GM23338 (cell line): Measurements from ENCODE around the gene COL6A3. TPM values are rescaled to one million over a fixed set of nuclear protein-coding genes. Genes with fewer than 3 reads are reported as not detected.

Experiments used
- ATAC-seq: fragments of 200-7000 bp; cut with Tn5 transposase; 3 replicates; pipeline ENCODE4 v1.9.1; 2020
- DNase-seq: peaks from one replicate; pipeline ENCODE4 v3.0.0-alpha.2; 2015; ENCODE audit warnings: low spot score
- H2AFZ ChIP-seq: fragments of 200-600 bp; sonication (generic); 2 replicates; pipeline ENCODE4 v1.8.0; 2016; ENCODE audit warnings: antibody characterized with exemption, mild to moderate bottlenecking, moderate library complexity
- H3F3A ChIP-seq: fragments of 200-600 bp; sonication (generic); replicated peaks from 2 replicates; pipeline ENCODE4 v1.8.0; 2017; ENCODE audit warnings: antibody characterized with exemption, mixed run types, low read depth
- H3K27ac ChIP-seq: fragments of 200-600 bp; sonication (generic); 2 replicates; pipeline ENCODE4 v1.6.1; 2016; ENCODE audit warnings: low read depth
- H3K27me3 ChIP-seq: fragments of 200-600 bp; sonication (generic); 2 replicates; pipeline ENCODE4 v1.8.0; 2016; ENCODE audit warnings: mild to moderate bottlenecking, mixed run types, moderate library complexity; ENCODE audit not compliant: insufficient read depth
- H3K36me3 ChIP-seq: fragments of 200-600 bp; sonication (generic); 2 replicates; pipeline ENCODE4 v1.8.0; 2016; ENCODE audit warnings: mild to moderate bottlenecking; ENCODE audit not compliant: insufficient read depth
- H3K4me1 ChIP-seq: fragments of 200-600 bp; sonication (generic); 2 replicates; pipeline ENCODE4 v1.8.0; 2016; ENCODE audit warnings: mild to moderate bottlenecking, moderate library complexity; ENCODE audit not compliant: insufficient read depth
- H3K4me2 ChIP-seq: fragments of 200-600 bp; sonication (generic); 2 replicates; pipeline ENCODE4 v1.7.1; 2017; ENCODE audit warnings: mixed run types
- H3K4me3 ChIP-seq: fragments of 200-600 bp; sonication (generic); 2 replicates; pipeline ENCODE4 v1.6.1; 2016; ENCODE audit warnings: mixed run types
- H3K79me2 ChIP-seq: fragments of 200-600 bp; sonication (generic); replicated peaks from 2 replicates; pipeline ENCODE4 v1.8.0; 2017; ENCODE audit warnings: mild to moderate bottlenecking; ENCODE audit not compliant: insufficient read depth
- H3K9me2 ChIP-seq: fragments of 200-600 bp; sonication (generic); 2 replicates; pipeline ENCODE4 v1.8.0; 2017; ENCODE audit not compliant: insufficient read depth
- H4K20me1 ChIP-seq: fragments of 200-600 bp; sonication (generic); replicated peaks from 2 replicates; pipeline ENCODE4 v1.8.0; 2017; ENCODE audit warnings: mild to moderate bottlenecking; ENCODE audit not compliant: insufficient read depth
- H3K27ac Mint-ChIP-seq: 2 replicates; pipeline ENCODE4 v1.8.0; 2020; ENCODE audit warnings: inconsistent platforms, mild to moderate bottlenecking, moderate library complexity, mixed read lengths
- H3K27me3 Mint-ChIP-seq: 3 replicates; pipeline ENCODE4 v1.8.0; 2022; ENCODE audit warnings: low read depth, mild to moderate bottlenecking, moderate library complexity, mixed read lengths, inconsistent platforms; ENCODE audit not compliant: insufficient read depth, poor library complexity
- H3K36me3 Mint-ChIP-seq: 3 replicates; pipeline ENCODE4 v1.8.0; 2021; ENCODE audit warnings: low read depth, mild to moderate bottlenecking, inconsistent platforms, moderate library complexity, mixed read lengths
- H3K4me1 Mint-ChIP-seq: 3 replicates; pipeline ENCODE4 v1.8.0; 2020; ENCODE audit warnings: mild to moderate bottlenecking, inconsistent platforms, mixed read lengths
- H3K4me3 Mint-ChIP-seq: 3 replicates; pipeline ENCODE4 v1.8.0; 2021; ENCODE audit warnings: moderate library complexity, mild to moderate bottlenecking, inconsistent platforms, mixed read lengths
- H3K9me3 Mint-ChIP-seq: 3 replicates; pipeline ENCODE4 v1.8.0; 2020; ENCODE audit warnings: moderate library complexity, mild to moderate bottlenecking, inconsistent platforms, mixed read lengths
- CREB1 ChIP-seq: fragments of 250-450 bp; sonication (Bioruptor Pico); IDR thresholded peaks from 2 replicates; pipeline ENCODE4 v1.5.0; 2020; ENCODE audit warnings: low read depth, mild to moderate bottlenecking, moderate library complexity
- ETS1 ChIP-seq: IDR thresholded peaks from 2 replicates; pipeline ENCODE4 v1.6.1; 2016; ENCODE audit warnings: antibody characterized with exemption
- EZH2 ChIP-seq: fragments of 200-600 bp; sonication (generic); IDR thresholded peaks from one replicate; pipeline ENCODE4 v1.8.0; 2017; ENCODE audit warnings: antibody characterized with exemption, mild to moderate bottlenecking, low read depth; ENCODE audit not compliant: unreplicated experiment
- EZH2phosphoT487 ChIP-seq: fragments of 200-600 bp; sonication (generic); IDR thresholded peaks from one replicate; pipeline ENCODE4 v1.8.1; 2018; ENCODE audit warnings: antibody characterized with exemption; ENCODE audit not compliant: unreplicated experiment
- JUNB ChIP-seq: IDR thresholded peaks from one replicate; pipeline ENCODE4 v1.6.1; 2016; ENCODE audit warnings: antibody characterized with exemption; ENCODE audit not compliant: unreplicated experiment
- POLR2AphosphoS5 ChIP-seq: IDR thresholded peaks from 2 replicates; pipeline ENCODE4 v1.6.1; 2016; ENCODE audit warnings: antibody characterized with exemption, low read depth
- STAT1 ChIP-seq: IDR thresholded peaks from one replicate; pipeline ENCODE4 v1.6.1; 2016; ENCODE audit warnings: antibody characterized with exemption; ENCODE audit not compliant: unreplicated experiment
- ZNF114 ChIP-seq: fragments of 250-450 bp; sonication (Bioruptor Pico); IDR thresholded peaks from 2 replicates; pipeline ENCODE4 v1.5.0; 2020; ENCODE audit warnings: mild to moderate bottlenecking, moderate library complexity
- ZNF331 ChIP-seq: fragments of 250-450 bp; sonication (Bioruptor Pico); IDR thresholded peaks from 2 replicates; pipeline ENCODE4 v1.5.0; 2020; ENCODE audit warnings: low read depth, mild to moderate bottlenecking, moderate library complexity
- ZNF462 ChIP-seq: fragments of 250-450 bp; sonication (Bioruptor Pico); IDR thresholded peaks from 2 replicates; pipeline ENCODE4 v1.5.0; 2020; ENCODE audit warnings: mild to moderate bottlenecking, moderate library complexity
- polyA plus RNA-seq: library from polyadenylated mRNA; unstranded; fragments of >200 nt; fragmentation: Nextera tagmentation; extraction: Ambion mirVana; gene quantifications from 2 replicates; pipeline ENCODE4 v1.2.1, GENCODE V29; 2016
- total RNA-seq: library from RNA; depleted of rRNA; stranded (reverse); fragments of >200 nt; shearing (Covaris generic); gene quantifications from 2 replicates; pipeline ENCODE4 v1.2.3, GENCODE V29; 2014
- TF ChIP-seq, protein P1 (sequence below), 2 experiments: fragments of 200-600 bp in 1 of 2; sonication (generic) in 1 of 2; conservative IDR thresholded peaks; 2 replicates each; pipeline versions ENCODE4 v1.5.1 to v1.6.1; 2016 to 2017; ENCODE audit warnings: antibody characterized with exemption in 2 of 2, low read depth in 2 of 2, mild to moderate bottlenecking in 2 of 2, moderate library complexity in 1 of 2

The COL6A3 gene
- total and polyA plus RNA-seq, 2 experiments from 2014 or later: 1.2 to 7.3 TPM

GRCh38 chr2:237431372-237431771 lies 17.4 kb upstream of the COL6A3 start (continued):
- TF ChIP-seq ETS1 (no peak), ZNF114 (CRISPR knock-in tag) (no peak), EZH2 (no peak), STAT1 (no peak), POLR2AphosphoS5 (no peak), ZNF331 (CRISPR knock-in tag) (no peak), CREB1 (CRISPR knock-in tag) (no peak), JUNB (no peak)
- TF ChIP-seq, protein P1, sequence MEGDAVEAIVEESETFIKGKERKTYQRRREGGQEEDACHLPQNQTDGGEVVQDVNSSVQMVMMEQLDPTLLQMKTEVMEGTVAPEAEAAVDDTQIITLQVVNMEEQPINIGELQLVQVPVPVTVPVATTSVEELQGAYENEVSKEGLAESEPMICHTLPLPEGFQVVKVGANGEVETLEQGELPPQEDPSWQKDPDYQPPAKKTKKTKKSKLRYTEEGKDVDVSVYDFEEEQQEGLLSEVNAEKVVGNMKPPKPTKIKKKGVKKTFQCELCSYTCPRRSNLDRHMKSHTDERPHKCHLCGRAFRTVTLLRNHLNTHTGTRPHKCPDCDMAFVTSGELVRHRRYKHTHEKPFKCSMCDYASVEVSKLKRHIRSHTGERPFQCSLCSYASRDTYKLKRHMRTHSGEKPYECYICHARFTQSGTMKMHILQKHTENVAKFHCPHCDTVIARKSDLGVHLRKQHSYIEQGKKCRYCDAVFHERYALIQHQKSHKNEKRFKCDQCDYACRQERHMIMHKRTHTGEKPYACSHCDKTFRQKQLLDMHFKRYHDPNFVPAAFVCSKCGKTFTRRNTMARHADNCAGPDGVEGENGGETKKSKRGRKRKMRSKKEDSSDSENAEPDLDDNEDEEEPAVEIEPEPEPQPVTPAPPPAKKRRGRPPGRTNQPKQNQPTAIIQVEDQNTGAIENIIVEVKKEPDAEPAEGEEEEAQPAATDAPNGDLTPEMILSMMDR (conservative IDR thresholded peaks at IDR 0.05; ENCODE audit: low read depth in 2 of 2): no peak

GRCh38 chr2:237430861-237431260 lies 16.9 kb upstream of the COL6A3 start:
- Histone ChIP-seq H3F3A (no peaks in the 10 kb centered on the region), H3K79me2 (no peaks in the 10 kb centered on the region), H3K4me2 (no peak overlapping the region), H4K20me1 (no peaks in the 10 kb centered on the region), H3K36me3 (no peaks in the 10 kb centered on the region), H2AFZ (no peak overlapping the region), H3K9me2 (0 out of 2 replicates have a peak, but pooled peaks cover 4% of the 10 kb centered on the region), H3K4me3 (no peak overlapping the region), H3K4me1 (peaks cover 4% of the 10 kb centered on the region; the same call in 1 of the 2 replicates), H3K27ac (no peak overlapping the region), H3K27me3 (no peaks in the 10 kb centered on the region)
- H3K4me1 Mint-ChIP-seq: peaks cover 15% of the 10 kb centered on the region
- ATAC-seq (no peak), DNase-seq (no peak)
- no peaks in the 10 kb centered on the region for H3K36me3 Mint-ChIP-seq
- no peak overlapping the region for H3K27ac Mint-ChIP-seq
- H3K27me3 Mint-ChIP-seq: peaks cover 9% of the 10 kb centered on the region
- H3K9me3 Mint-ChIP-seq: no peaks in the 10 kb centered on the region
- no peak overlapping the region for H3K4me3 Mint-ChIP-seq
- TF ChIP-seq ZNF114 (CRISPR knock-in tag) (no peak), STAT1 (no peak), JUNB (no peak), ZNF331 (CRISPR knock-in tag) (no peak), POLR2AphosphoS5 (no peak), CREB1 (CRISPR knock-in tag) (no peak), ZNF462 (CRISPR knock-in tag) (no peak), EZH2phosphoT487 (no peak)
- TF ChIP-seq, protein P1 (conservative IDR thresholded peaks at IDR 0.05; ENCODE audit: low read depth in 2 of 2): no peak
